HEK293T (cell line): ENCODE data around the gene CABP2.

Source experiments
- FOXK2 ChIP-seq: fragments of 450-650 bp; IDR thresholded peaks from 2 replicates; pipeline ENCODE4 v1.6.1; 2016; ENCODE audit warnings: mild to moderate bottlenecking
- HDGF ChIP-seq: fragments of 450-650 bp; IDR thresholded peaks from 2 replicates; pipeline ENCODE4 v1.6.1; 2017; ENCODE audit warnings: antibody characterized with exemption, borderline replicate concordance
- PKNOX1 ChIP-seq: fragments of 450-650 bp; IDR thresholded peaks from 2 replicates; pipeline ENCODE4 v1.6.1; 2016
- SUZ12 ChIP-seq: fragments of 450-650 bp; IDR thresholded peaks from 2 replicates; pipeline ENCODE4 v1.6.1; 2016; ENCODE audit warnings: mild to moderate bottlenecking

- TF ChIP-seq PKNOX1 (no peak), SUZ12 (no peak), HDGF (no peak), FOXK2 (no peak)
These were observed 572 bp upstream of the CABP2 start for GRCh38 chr11:67523556-67524479.
